HEK293 (cell line): ENCODE results near the gene FSTL4.

ENCODE experiments used
- ATF2 ChIP-seq: fragments of 450-650 bp; formaldehyde crosslinking; IDR thresholded peaks from 2 replicates; pipeline ENCODE4 v1.5.1; 2016; ENCODE audit warnings: missing biosample characterization, missing genetic modification characterization, low read depth
- CTCF ChIP-seq: fragments of 450-650 bp; formaldehyde crosslinking; IDR thresholded peaks from 2 replicates; pipeline ENCODE4 v1.5.1; 2016; ENCODE audit warnings: missing biosample characterization, missing genetic modification characterization
- PRDM10 ChIP-seq: fragments of 450-650 bp; formaldehyde crosslinking; IDR thresholded peaks from 2 replicates; pipeline ENCODE4 v1.5.1; 2016; ENCODE audit warnings: missing biosample characterization, missing genetic modification characterization
- REST ChIP-seq: fragments of 450-650 bp; formaldehyde crosslinking; IDR thresholded peaks from 2 replicates; pipeline ENCODE4 v1.5.1; 2016; ENCODE audit warnings: missing biosample characterization, missing genetic modification characterization
- ZBTB11 ChIP-seq: fragments of 450-650 bp; formaldehyde crosslinking; conservative IDR thresholded peaks from 2 replicates; pipeline ENCODE4 v1.5.1; 2016; ENCODE audit warnings: low read depth, missing biosample characterization, missing genetic modification characterization
- ZBTB7A ChIP-seq: fragments of 450-650 bp; formaldehyde crosslinking; IDR thresholded peaks from 2 replicates; pipeline ENCODE4 v1.5.1; 2016; ENCODE audit warnings: low read depth, missing biosample characterization, missing genetic modification characterization
- ZNF112 ChIP-seq: fragments of 450-650 bp; formaldehyde crosslinking; IDR thresholded peaks from 2 replicates; pipeline ENCODE4 v1.5.0; 2017; ENCODE audit warnings: missing biosample characterization, missing genetic modification characterization
- ZNF202 ChIP-seq: fragments of 450-650 bp; formaldehyde crosslinking; IDR thresholded peaks from 2 replicates; pipeline ENCODE4 v1.5.1; 2016; ENCODE audit warnings: missing biosample characterization, missing genetic modification characterization, borderline replicate concordance
- ZNF23 ChIP-seq: fragments of 450-650 bp; formaldehyde crosslinking; IDR thresholded peaks from 2 replicates; pipeline ENCODE4 v1.5.1; 2016; ENCODE audit warnings: missing biosample characterization, missing genetic modification characterization, borderline replicate concordance
- ZNF274 ChIP-seq, 2 experiments: fragments of 200-500 bp in 1 of 2; fragments of 450-650 bp in 1 of 2; sonication (Bioruptor generic) in 1 of 2; formaldehyde crosslinking in 1 of 2; IDR thresholded peaks; 2 replicates each; pipeline versions ENCODE4 v1.5.1 to v1.6.1; 2014 to 2016; ENCODE audit warnings: borderline replicate concordance in 1 of 2, inconsistent platforms in 1 of 2, low read length in 1 of 2, missing biosample characterization in 1 of 2, missing genetic modification characterization in 1 of 2
- ZNF677 ChIP-seq: fragments of 450-650 bp; IDR thresholded peaks from 2 replicates; pipeline ENCODE4 v1.5.0; 2018; ENCODE audit warnings: missing biosample characterization, mild to moderate bottlenecking, missing genetic modification characterization, moderate library complexity
- ZNF792 ChIP-seq: fragments of 450-650 bp; formaldehyde crosslinking; IDR thresholded peaks from 2 replicates; pipeline ENCODE4 v1.5.1; 2016; ENCODE audit warnings: missing biosample characterization, missing genetic modification characterization

GRCh38 chr5:133317558-133317957 is 294.8 kb downstream of the FSTL4 start:
- TF ChIP-seq CTCF (tag by site-specific recombination) (no peak), ZNF792 (tag by site-specific recombination) (no peak), ZNF274 (IDR thresholded peaks at IDR 0.05; ENCODE audit: low read length) (no peak), ZNF274 (tag by site-specific recombination; IDR thresholded peaks at IDR 0.05; ENCODE audit: borderline replicate concordance) (no peak), ZNF677 (no peak), PRDM10 (tag by site-specific recombination) (no peak), REST (tag by site-specific recombination) (no peak), ZNF23 (tag by site-specific recombination) (no peak), ZBTB11 (tag by site-specific recombination) (no peak), ZNF112 (tag by site-specific recombination) (no peak), ATF2 (tag by site-specific recombination) (no peak), ZNF202 (tag by site-specific recombination) (no peak), ZBTB7A (tag by site-specific recombination) (no peak)
